GM19240 (cell line): ENCODE data around the gene MORN1.

Experiments used
- DNase-seq: peaks from one replicate; pipeline ENCODE4 v3.0.0; 2011; ENCODE audit warnings: low spot score; ENCODE audit not compliant: insufficient read length

Gene MORN1

GRCh38 chr1:2374252-2375155, 16.9 kb downstream of the MORN1 start:
- no peak for DNase-seq

GRCh38 chr1:2373551-2374251, 17.7 kb downstream of the MORN1 start:
- no peak for DNase-seq

GRCh38 chr1:2372551-2373490, 18.5 kb downstream of the MORN1 start:
- no peak for DNase-seq

- no peak for DNase-seq
Measured at GRCh38 chr1:2368053-2368744, 23.2 kb downstream of the MORN1 start.

- no peak for DNase-seq
Measured at GRCh38 chr1:2363847-2364513, 27.4 kb downstream of the MORN1 start.

- DNase-seq = no peak
Measured at GRCh38 chr1:2360588-2361364, 30.6 kb downstream of the MORN1 start.

- DNase-seq = no peak
Measured at GRCh38 chr1:2358651-2359640, 32.4 kb downstream of the MORN1 start.

- DNase-seq = no peak
Measured at GRCh38 chr1:2358072-2358471, 33.3 kb downstream of the MORN1 start.

- no peak for DNase-seq
Measured at GRCh38 chr1:2356911-2357845, 34.2 kb downstream of the MORN1 start.

- no peak for DNase-seq
Measured at GRCh38 chr1:2356401-2356800, 35.0 kb downstream of the MORN1 start.

- no peak for DNase-seq
Measured at GRCh38 chr1:2355373-2356261, 35.7 kb downstream of the MORN1 start.

GRCh38 chr1:2354511-2355372, 36.6 kb downstream of the MORN1 start:
- no peak for DNase-seq

- no peak for DNase-seq
Measured at GRCh38 chr1:2353551-2354438, 37.6 kb downstream of the MORN1 start.

GRCh38 chr1:2352897-2353550, 38.3 kb downstream of the MORN1 start:
- no peak for DNase-seq
